NCI-H510A treated with DMSO at 0.1 percent for 48 hours (cell line): ENCODE data around the gene RAX2.

Source experiments
- DNase-seq: peaks from one replicate; lab custom pipeline; 2025; lab: John Stamatoyannopoulos, UW

RAX2 gene

GRCh38 chr19:3725640-3726310 lies 46.3 kb downstream of the RAX2 start:
- peak; percentile 73 for DNase-seq

GRCh38 chr19:3725121-3725520 lies 46.9 kb downstream of the RAX2 start:
- no peak for DNase-seq

GRCh38 chr19:3723883-3724282 lies 48.1 kb downstream of the RAX2 start:
- DNase-seq: no peak

GRCh38 chr19:3723110-3723488 lies 48.9 kb downstream of the RAX2 start:
- no peak for DNase-seq

- DNase-seq: peak; percentile 65
These were observed 49.5 kb downstream of the RAX2 start for GRCh38 chr19:3722443-3723109.

GRCh38 chr19:3721887-3722442 lies 50.1 kb downstream of the RAX2 start:
- DNase-seq: no peak

GRCh38 chr19:3721131-3721886 lies 50.7 kb downstream of the RAX2 start:
- DNase-seq: peak; percentile 91

- no peak for DNase-seq
These were observed 51.6 kb downstream of the RAX2 start for GRCh38 chr19:3720349-3720917.

- no peak for DNase-seq
These were observed 52.2 kb downstream of the RAX2 start for GRCh38 chr19:3719868-3720267.
